Measurements from ENCODE around the gene BCL6B.

- TF ChIP-seq CTCF (IDR thresholded peaks at IDR 0.05; ENCODE audit: low read length) (no peak), EZH2 (optimal IDR thresholded peaks at IDR 0.05; ENCODE audit: low read depth, low read length) (no peak)
These were observed 2.9 kb upstream of the BCL6B start for GRCh38 chr17:7019839-7020519.
